ENCODE data around the gene NHSL2.

Gene NHSL2

DNA sequence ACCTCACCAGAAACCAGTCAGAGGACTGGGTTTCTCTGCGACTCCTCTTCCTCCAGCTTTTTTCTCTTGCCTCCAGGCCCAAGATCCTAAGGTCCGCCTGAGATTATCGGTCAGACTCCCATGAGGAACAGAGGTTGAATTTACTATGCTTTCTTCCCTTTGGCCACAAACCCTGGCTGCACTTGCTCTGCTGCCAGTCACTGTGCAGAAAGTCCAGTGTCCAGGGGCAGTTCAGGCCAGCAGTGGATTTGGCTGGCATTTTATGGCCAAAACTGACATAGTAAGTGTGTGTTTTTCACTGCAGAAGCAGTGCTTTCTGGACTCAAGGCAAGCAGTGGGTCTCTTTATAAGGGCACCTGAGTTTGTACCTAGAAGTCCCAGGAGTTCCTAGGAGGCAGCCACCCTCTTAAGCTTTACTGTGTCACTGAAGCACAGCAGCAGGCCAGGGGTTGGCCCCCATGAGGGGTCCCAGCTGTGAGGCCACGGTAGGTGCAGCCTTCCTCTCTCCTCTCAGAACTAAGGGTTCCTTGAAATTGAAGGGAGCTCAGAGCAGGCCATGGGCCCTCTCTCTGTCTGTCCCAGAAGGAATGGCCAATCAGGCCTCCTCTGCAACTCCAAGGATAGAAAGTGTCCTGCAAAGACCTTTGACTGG, 217.7 kb downstream of the NHSL2 start:
- TF ChIP-seq GATA3 (IDR thresholded peaks at IDR 0.05; ENCODE audit: low read depth, low read length) (no peak), GATA2 (IDR thresholded peaks at IDR 0.05; ENCODE audit: low read depth, low read length) (no peak)

DNA sequence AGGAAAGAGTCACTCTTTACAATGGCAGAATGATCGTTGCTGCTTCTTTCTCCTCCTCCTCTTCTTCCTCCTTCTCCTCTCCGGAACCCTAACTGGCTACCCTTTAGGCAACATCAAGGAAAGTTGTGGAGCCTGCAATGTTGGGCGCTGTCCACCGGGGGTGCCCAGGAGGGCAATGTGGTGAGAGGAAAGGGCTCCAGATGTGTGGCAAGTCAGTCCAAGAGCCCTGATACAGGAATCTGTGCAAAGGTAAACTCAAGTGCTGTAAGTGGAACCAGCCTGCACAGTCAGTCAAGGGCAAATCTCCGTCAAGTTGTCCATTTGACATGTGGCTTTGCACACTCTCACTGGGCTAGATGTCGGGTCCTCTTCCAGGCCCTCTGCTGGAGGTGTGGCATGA, 218.2 kb downstream of the NHSL2 start:
- TF ChIP-seq GATA3 (IDR thresholded peaks at IDR 0.05; ENCODE audit: low read depth, low read length) (no peak), GATA2 (IDR thresholded peaks at IDR 0.05; ENCODE audit: low read depth, low read length) (no peak)

DNA sequence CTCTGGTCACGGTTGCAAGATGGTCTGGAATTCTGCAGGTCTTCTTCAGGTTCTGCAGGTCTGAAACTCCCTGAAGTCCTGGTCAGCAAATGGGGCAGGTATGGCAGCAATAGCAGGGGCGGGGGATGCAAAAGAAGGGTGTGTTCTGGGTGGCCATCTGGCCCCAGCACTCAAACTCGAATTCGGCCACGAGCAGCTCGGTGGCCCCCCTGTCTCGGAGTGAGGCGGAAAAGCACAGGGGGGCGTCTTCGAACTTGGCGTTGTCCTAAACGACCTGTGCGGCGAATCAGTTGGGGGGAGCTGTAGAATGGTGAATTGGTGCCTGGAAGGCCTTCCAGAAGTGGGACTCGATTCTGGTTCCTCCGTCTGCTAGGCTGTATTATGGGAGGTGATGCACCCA, 219.0 kb downstream of the NHSL2 start:
- no peak for TF ChIP-seq GATA2 (IDR thresholded peaks at IDR 0.05; ENCODE audit: low read depth, low read length)
- no peak for TF ChIP-seq GATA3 (IDR thresholded peaks at IDR 0.05; ENCODE audit: low read depth, low read length)

DNA sequence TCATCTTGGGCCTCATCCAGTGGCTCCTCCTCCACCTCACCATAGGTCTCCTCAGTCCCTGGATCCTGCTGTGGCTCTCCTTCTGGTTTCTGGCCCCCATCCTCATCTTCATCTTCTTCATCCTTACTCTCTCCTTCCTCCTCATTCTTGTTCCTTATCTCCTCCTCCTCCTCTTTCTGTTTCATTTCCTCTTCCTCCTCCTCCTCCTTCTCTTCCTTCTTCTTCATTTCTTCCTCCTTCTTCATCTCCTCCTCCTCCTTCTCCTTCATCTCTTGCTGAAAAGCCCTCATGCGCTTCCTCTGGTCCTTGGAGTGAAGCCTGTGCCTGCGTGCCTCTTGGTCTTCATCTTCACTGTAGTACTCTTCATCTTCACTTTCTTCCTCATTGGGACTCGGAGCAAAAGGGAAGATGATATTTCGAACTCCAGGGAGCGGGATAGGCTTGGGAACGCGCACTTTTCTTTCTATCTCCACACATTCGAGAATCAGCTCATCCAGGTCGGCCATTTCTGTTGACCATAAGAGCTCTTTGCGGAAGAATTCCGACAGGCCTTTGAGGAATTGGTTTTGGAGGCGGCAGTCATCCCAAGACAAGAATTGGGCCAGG, 219.6 kb downstream of the NHSL2 start:
- TF ChIP-seq GATA3 (IDR thresholded peaks at IDR 0.05; ENCODE audit: low read depth, low read length): no peak
- no peak for TF ChIP-seq GATA2 (IDR thresholded peaks at IDR 0.05; ENCODE audit: low read depth, low read length)

DNA sequence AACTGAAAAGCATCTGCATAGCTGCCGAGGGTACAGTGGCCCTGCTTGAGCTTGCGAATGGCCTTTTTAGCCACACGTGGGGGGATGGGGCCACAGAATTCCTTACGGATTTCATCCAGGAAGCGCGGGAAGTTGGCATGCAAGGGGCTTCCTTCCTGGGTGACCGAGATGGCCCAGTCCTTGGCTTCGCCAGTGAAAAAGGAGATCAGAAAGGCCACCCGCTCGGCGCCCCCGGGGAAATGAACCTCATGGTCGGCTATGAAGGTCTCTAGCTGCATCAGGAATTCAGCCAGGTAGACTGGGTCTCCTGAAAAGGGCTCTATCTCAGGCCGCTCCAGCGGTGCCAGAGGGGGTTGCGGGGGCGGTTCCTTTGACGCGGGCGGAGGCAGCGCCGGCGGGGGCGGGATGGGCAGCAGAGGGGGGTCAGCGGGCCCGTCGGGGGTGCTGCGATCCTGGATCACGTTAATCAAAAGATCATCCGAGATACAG, 220.2 kb downstream of the NHSL2 start:
- TF ChIP-seq GATA3 (IDR thresholded peaks at IDR 0.05; ENCODE audit: low read depth, low read length): no peak
- no peak for TF ChIP-seq GATA2 (IDR thresholded peaks at IDR 0.05; ENCODE audit: low read depth, low read length)

DNA sequence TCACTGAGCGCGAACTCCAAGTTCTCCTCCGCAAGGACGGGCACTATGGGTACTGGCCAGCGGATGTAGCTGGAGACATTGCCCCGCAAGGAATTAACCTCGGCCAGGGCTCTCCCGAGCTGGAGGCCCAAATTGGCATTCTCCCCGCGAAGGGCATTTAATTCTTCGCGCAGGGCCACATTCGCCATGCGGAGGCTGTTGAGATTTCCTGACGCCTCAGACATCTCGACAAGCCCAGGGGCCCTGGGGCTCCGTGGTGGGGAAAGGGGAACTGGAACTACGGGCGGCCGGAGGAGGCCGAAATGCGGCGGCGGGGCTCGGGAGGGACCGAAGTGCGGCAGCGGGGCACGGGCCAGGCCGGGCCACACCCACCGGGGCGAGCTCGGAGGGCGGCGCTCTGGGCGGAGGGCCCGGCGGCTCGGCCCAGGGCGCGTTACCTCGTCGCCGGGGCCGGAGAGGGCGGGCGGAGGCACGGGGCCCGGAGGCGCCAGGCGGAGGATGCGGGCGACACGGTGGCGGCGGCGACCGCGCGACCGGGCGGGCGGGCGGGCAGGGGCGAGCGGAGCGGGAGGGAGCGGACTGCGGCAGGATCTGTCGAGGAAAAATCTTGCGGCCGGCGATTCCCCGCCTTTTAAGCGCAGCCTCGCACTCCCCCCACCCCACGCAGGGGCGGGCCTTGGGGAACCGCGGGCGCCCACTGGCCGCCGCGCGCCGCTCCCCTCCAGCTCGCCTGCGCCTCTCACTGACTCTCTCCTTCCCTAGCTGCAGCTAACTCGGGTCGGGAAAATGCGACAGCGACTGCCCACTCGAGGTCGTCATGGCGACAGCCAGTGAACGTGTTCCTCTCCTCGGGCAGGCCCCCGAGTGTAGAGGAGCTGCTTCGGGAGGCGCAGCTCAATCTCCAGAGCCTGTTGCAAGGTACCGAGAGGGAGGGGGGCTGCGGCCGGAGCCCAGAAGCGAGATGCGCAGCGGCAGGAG, 221.0 kb downstream of the NHSL2 start, which contains the start of gene RTL5:
TSS of gene RTL5 (minus strand) at position 599 of the 978 bp plus-strand sequence.
- TF ChIP-seq GATA2 (IDR thresholded peaks at IDR 0.05; ENCODE audit: low read depth, low read length): no peak
- no peak for TF ChIP-seq GATA3 (IDR thresholded peaks at IDR 0.05; ENCODE audit: low read depth, low read length)

DNA sequence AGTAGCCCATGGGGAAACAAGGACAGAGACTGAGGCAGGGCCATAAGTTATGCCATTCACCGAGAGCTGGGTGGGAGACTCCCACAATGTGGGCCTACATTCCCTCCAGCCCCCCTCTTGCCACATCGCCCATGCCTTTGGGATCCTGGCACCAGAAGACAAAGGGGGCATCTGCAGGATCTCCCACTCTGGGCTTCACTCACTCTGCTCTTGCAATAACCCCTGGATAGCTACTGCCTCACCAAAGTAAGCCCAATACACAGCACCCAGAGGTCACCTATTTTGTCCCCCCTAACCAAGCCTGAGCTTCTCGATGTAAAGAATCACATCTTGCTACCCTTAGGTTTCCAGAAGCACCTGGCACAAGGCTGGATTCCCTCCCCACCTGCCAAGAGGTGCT, 221.8 kb downstream of the NHSL2 start:
- TF ChIP-seq GATA3 (IDR thresholded peaks at IDR 0.05; ENCODE audit: low read depth, low read length) (no peak), GATA2 (IDR thresholded peaks at IDR 0.05; ENCODE audit: low read depth, low read length) (no peak)

DNA sequence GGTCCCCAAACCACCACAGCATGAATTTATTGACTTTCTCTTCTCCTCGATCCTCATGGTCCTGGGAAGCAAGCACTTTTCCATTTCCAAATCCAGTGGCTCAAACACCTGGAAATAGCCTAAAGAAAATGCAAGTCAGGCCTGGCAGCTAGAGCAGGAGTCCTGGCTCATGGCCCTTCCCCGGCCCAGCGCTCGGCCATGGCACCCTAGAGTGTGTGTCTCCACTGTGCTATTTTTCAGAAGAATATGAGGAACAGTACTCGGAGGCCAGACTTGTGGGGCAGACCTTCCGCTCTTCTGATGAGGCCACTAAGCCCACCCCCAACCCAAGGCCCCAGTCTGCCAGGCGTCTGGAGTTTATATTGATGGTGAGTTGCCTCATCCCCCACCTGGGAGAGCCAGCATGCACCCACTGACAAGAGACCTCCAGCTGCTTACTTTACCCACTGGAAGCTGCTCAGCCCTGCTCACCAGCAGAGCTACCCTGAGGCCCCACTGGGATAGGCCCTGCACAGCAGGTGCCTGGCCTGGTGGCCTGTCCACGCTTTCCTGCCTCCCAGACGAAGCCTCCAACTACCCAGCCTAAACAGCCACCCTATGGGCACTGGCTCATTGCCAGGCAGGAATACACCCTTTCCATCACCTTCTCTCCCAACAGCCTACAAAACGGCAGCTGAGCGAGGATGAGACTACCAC, 223.4 kb downstream of the NHSL2 start:
- TF ChIP-seq GATA2 (IDR thresholded peaks at IDR 0.05; ENCODE audit: low read depth, low read length) (no peak), GATA3 (IDR thresholded peaks at IDR 0.05; ENCODE audit: low read depth, low read length) (no peak)

DNA sequence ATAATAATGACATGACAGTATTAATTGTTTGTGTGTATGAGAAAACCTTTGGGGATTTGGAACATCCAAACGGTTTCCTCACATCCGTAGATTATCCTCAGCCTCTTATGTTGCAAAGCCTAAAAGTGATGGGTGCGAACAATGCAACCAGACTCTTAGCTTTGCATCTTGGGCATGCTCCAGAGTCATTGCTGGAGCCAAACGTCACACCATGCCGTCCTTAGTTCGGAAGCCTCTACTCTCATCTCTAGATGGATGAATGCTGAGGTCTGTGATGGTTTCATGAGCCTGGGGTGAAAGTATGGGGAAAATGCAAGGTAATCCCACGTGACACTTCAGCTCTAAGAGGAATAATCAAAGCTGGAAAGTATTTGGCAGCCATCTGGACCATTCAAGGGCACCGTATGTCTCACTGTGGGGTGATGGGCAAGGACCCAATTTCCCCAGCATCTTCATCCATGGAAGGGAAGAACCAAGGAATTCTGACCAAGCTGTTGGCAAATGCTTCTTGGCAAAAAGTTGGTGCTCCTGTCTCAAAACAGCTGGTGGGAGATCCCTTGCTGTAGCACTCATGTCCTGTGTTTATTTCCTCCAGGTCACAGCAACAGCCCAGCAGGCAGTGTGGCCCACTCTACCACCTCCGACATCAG, 227.3 kb downstream of the NHSL2 start:
- TF ChIP-seq GATA2 (IDR thresholded peaks at IDR 0.05; ENCODE audit: low read depth, low read length) (no peak), GATA3 (IDR thresholded peaks at IDR 0.05; ENCODE audit: low read depth, low read length) (no peak)

DNA sequence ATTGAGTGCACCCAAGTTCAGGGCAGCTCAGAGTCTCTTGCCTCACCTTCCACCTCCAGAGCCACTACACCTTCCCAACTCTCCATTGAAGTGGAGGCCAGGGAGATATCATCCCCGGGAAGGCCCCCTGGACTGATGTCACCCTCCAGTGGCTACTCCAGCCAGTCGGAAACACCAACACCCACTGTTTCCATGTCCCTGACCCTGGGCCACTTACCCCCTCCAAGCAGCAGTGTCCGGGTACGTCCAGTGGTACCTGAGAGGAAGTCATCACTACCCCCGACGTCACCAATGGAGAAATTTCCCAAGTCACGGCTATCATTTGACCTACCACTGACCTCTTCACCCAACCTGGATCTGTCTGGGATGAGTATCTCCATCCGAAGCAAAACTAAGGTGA, 228.9 kb downstream of the NHSL2 start:
- TF ChIP-seq GATA2 (IDR thresholded peaks at IDR 0.05; ENCODE audit: low read depth, low read length) (no peak), GATA3 (IDR thresholded peaks at IDR 0.05; ENCODE audit: low read depth, low read length) (no peak)

DNA sequence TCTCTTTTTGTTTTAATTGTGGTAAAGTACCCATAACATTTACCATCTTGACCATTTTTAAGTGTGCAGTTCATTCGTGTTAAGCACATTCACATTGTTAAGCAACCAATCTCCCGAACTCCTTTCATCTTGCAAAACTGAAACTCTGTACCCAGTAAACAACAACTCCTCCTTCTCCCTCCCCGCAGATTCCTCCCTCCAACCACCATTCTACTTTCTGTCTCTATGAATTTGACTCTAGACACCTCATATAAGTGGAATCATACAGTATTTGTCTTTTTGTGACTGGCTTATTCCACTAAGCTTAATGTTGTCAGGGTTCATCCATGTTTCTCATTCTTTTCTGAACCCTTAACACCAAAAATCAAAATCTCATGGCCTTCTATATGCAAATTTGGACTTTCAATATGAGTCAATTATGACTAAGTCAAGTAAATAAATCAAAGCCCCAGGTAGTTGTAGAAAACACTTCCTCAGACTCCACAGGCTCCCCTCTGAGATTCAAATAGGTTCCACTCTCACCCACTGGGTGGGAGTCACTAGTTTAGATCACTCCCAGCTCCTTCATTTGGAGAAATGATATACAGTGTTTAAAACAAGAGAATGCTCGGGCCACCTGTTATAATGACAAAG, 230.8 kb downstream of the NHSL2 start:
- TF ChIP-seq GATA2 (IDR thresholded peaks at IDR 0.05; ENCODE audit: low read depth, low read length) (no peak), GATA3 (IDR thresholded peaks at IDR 0.05; ENCODE audit: low read depth, low read length) (no peak)

DNA sequence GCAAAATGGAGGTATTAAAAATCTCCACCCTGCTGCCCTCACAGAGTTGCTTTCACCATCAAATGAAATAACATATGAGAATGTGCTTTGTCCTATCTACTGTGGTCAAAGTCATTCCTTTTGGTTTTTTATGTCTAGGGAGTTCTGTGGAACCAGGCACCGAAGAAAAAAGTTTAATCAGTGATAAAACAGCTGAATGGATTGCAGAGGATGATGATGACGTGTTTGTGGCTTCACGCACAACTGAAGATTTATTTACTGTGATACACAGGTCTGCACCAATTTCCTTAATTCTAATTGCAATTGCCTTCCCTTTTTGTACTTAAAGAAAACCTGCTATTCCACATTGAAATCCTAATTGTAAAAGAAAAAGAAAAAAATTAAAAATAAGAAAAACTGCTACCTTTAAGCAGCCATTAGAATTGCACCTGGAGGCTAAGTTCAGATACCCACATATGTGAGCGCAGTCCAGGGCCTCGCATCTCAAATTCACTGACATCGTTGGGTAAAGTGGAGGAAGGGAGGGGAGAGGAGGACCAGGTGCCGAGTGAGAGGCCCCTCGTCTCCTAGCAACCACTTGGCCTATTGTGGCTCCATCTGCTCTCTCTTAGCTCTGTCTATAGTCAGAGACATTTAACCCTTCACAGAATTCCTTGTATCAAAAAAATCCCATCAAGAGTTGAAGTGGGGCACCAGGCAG, 231.6 kb downstream of the NHSL2 start:
- TF ChIP-seq GATA2 (IDR thresholded peaks at IDR 0.05; ENCODE audit: low read depth, low read length) (no peak), GATA3 (IDR thresholded peaks at IDR 0.05; ENCODE audit: low read depth, low read length) (no peak)
